HG02970 (cell line): ENCODE measurements around the gene KLK13.

ENCODE experiments used
- ATAC-seq: cut with Tn5 transposase; IDR thresholded peaks from one replicate; pipeline ENCODE4 v1.9.1; 2021; ENCODE audit warnings: mild to moderate bottlenecking, moderate library complexity, moderate number of reproducible peaks; ENCODE audit not compliant: unreplicated experiment, low FRiP score

The KLK13 gene

GRCh38 chr19:51093101-51093500, 28.2 kb upstream of the KLK13 start:
- ATAC-seq, result no peak

- ATAC-seq, result no peak
Observed at GRCh38 chr19:51091895-51092873, 27.3 kb upstream of the KLK13 start.

DNA sequence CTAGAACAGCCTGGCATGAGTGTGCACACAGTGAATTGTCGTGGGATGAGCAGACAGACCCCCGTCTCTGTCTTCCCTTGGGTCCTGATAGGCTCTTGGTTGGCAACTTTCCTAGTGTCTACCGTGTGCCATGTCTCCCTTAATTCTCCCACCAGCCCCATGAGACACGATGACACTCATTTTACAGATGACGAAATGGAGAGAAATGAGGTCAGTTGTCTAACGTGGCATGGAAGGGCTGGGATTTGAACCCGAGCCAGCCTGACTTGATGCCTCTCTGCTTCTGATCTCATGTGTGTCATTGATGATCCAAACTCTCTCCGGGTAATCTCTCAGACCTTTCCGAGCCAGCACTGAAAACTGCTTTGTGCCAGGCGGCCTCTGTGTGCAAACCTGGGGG, 26.2 kb upstream of the KLK13 start:
- ATAC-seq, result no peak

- ATAC-seq, result no peak
Observed at GRCh38 chr19:51090471-51090870, 25.6 kb upstream of the KLK13 start.

DNA sequence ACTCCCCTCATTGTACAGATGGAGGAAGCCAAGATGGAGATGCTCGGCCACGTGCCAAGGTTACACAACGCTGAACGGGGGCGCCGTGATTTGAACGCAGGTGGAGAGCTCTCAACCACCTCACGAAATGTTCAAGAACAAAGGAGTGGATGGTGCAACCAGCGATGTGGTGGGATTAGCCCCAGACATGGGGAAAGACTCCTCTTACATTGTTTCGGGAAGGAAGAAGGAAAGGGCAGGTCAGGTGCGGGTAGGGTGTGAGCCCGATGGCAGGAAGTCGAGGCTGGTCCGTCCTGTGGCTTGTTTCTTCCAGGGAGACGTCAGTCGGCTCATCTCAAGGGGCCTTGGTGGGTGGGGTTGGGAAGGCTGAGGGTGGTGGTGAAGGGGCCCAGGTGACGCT, 24.9 kb upstream of the KLK13 start:
- no peak for ATAC-seq

DNA sequence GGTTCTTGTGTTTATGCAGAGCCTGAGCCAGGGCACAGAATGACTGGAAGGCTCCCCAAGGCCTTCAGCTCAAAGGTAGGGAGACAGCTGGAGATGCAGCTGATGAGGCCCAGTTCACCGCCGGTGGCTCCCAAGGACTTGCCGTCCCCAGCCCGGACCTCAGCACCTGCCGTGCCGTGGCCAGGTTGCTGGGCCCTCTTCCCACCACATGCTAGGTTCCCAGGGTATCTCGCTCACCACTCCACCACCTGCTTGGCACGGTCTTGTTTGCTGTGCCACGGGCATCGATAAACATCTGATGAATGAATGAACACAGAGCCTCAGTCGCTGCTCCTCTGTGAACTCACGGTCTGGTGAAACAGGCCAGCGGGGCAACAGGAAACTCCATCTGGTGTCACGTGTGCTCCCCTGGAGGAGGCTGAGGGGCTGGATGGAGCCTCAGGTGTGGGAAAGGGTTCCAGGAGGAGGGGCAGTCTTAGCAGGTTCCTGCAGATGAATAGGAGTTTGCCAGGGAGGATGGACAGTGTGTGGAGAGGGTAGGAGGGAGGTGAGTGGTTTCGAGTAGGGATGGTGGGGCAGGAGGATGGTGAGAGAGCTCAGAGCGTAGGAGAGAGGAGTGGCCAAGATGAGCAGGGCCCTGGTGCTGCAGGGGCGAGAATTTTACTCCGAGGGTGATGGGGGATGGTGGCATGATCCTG, 21.4 kb upstream of the KLK13 start:
- no peak for ATAC-seq

- ATAC-seq, result no peak
Observed at GRCh38 chr19:51084505-51084904, 19.6 kb upstream of the KLK13 start.

GRCh38 chr19:51083783-51084182, 18.9 kb upstream of the KLK13 start:
- ATAC-seq, result no peak

- no peak for ATAC-seq
Observed at GRCh38 chr19:51083181-51083580, 18.3 kb upstream of the KLK13 start.

DNA sequence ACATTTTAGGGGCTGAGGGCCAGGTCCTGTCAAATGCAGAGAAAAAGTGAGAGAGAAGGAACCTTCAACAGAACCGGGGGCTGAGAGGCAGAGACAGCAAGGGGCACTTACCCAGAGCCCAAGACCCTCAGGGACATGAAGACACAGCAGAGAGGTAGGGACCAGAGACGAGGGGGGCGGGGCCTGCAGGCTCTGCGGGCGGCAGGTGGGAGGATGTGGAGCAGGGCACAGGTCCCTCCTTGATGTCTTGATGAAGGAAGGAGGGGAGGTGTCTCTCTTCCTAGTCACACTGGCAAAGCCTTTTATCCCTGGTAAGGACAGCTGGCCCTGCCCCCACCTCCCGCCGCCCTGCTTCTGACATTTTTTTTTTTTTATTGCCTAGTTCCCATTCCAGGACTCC, 17.7 kb upstream of the KLK13 start, which contains the start of gene KLK14:
TSS of gene KLK14 (minus strand) at position 277 of the 400 bp plus-strand sequence. CDS start at position 4, 273 bp downstream.
- ATAC-seq, result no peak

DNA sequence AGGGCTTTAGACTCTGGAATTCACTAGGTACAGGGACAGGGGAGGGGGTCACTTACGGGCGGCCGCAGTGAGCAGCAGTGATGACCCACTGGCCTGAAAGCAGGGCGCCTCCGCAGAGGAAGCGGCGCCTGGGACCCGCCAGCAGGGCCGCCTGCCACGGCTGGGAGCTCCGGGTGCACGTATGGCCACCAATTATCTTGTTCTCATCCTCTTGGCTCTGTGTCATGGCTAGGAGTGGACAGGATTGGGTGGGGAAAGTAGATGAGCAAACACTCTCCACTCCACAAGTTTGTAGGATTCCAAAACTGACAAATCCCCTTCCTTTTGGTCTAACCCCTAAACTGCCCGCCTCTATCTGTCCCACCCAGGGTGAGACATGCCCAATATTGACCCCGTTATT, 16.6 kb upstream of the KLK13 start:
- ATAC-seq, result no peak

- no peak for ATAC-seq
Observed at GRCh38 chr19:51079481-51080110, 14.7 kb upstream of the KLK13 start.

- ATAC-seq, result no peak
Observed at GRCh38 chr19:51078731-51079130, 13.8 kb upstream of the KLK13 start.

DNA sequence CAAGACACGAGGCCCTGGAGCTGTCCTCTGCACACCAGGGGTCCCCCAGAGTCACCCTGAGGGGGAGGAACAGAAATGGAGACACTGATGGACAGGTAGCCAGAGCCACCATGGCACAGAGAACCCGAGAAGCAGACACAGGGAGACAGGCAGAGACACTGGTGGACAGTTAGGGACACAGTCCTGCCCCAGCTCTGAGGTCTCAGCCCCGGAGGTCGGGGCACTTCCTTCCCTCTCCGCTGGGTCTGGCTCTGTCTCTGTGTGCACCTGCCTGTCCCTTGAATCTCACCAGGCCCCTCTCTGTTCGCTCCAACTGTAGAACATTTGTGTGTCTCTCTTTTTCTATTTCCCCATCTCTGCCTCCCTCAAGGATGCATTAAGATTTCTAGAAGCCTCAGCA, 13.2 kb upstream of the KLK13 start:
- ATAC-seq, result no peak

DNA sequence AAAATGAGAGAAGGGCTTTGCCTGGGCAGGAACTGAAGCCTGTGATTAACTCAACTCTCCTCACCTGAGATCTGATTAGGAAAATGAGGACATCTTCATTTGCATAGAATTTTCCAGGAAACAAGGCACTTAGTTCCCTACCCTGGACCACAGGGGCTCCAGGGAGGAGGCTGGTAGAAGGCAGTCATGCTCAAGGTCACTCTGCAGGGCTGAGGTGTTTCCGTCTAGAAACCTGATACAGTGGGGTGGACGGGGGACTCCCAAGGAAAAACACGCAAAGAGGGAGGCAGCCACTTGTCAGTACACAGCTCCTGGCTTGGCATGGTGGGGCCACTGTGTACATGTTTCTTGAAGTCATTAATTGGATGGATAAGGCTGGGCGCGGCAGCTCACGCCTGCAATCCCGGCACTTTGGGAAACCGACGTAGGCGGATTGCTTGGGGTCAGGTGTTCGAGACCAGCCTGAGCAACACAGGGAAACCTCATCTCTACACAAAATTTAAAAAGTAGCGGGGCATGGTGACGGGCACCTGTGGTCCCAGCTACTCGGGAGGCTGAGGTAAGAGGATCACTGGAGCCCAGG, 11.8 kb upstream of the KLK13 start:
- ATAC-seq, result no peak

- ATAC-seq, result no peak
Observed at GRCh38 chr19:51075998-51076397, 11.1 kb upstream of the KLK13 start.

DNA sequence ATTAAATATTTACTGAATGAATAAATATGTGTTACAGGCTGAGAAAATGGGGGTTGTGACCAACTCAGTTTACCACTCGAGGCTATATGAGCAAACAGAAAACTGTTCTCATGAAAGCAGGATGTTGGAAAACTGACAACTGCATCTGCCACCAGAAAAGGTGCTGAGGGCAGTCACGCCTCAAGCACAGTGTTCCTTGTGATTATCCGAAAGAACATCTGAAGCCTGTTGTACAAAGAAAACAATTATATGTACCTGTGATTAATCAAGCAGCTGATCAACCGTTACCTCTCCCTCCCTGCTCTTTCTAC, 6.2 kb upstream of the KLK13 start:
- no peak for ATAC-seq

DNA sequence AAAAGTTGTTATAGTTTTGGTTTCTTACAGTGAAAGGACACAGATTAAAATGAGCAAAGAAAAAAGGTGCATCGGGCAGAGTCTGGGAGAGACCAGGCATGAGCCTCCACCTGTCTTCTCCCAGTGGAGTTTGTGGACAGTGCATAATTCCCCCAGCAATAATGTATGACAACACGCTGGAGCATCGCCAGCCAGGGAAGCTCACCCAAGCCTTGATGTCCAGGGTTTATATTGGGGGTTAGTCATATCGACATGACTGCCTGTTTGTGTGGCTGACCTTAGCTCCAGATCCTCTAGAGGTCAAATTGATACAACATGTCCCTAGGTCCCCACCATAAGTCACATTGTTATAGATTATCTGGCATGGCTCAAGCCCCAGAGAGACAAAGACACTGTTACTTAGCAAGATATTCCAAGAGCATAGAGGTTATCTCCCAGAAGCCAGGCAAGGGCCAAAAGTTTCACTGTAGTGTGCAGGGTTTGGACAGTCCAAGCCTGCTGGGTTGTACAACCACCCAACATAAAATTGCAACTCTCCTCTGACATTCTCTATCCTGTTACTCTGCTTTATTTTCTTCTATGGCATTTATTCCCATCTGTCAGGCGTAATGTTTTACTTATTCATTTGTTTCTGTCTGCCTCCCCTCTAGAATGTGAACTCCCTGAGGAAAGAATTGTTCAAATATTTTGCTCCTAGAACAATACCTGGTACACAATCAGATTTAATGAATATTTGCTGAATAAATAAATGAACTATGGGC, 5.6 kb upstream of the KLK13 start:
- ATAC-seq, result no peak

DNA sequence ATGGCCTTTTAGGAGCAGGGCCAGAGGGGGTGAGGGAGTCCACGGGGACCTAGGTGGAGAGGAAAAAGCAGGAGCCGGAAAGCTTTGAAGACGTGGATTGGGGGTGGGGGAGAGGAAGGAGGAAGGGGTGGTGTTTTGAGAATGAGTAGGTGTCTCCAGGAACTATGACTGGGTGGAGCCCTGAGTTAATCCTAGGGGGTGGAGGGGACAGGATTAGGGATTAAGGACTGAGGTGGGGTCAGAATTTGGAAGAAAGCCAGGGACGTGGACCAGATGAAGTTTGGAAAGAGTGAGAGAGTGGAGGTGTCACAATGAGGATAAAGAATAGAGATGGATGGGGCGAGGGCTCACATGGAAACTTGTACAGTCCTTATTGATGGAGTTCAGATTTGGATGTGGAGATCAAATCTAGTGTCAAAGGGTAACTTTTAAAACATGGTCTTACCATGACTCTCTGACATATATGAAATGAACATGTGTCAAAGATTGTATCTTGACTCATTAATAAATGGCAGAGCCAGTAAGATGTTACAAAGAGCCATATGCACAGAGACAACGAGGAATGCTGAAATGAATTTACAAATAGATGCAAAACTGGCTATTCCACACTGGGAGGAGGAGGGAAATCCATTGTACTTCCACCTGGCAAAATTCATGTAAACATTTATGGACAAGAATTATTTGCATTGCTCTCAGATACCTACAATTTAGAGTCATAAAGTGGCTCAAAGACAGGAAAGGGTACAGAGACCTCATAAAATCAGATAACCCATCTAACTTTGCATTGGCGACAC, 1.7 kb upstream of the KLK13 start:
- no peak for ATAC-seq
